H9 (cell line): Measurements from ENCODE around the gene HOXA4. TPM values are rescaled to one million over a fixed set of nuclear protein-coding genes. Genes with fewer than 3 reads are reported as not detected.

Experiments used
- DNase-seq: peaks from one replicate; pipeline ENCODE4 v3.0.0-alpha.2; 2017
- H2AFZ ChIP-seq: one replicate; pipeline ENCODE4 v1.6.1; 2013; ENCODE audit warnings: mild to moderate bottlenecking, low read length, control low read depth, moderate library complexity
- H2AK5ac ChIP-seq: 2 replicates; pipeline ENCODE4 v1.6.1; 2013; ENCODE audit warnings: low read length, control low read depth, mixed read lengths; ENCODE audit not compliant: insufficient read length
- H2BK120ac ChIP-seq: one replicate; pipeline ENCODE4 v1.6.1; 2013; ENCODE audit warnings: low read depth, mild to moderate bottlenecking, low read length, control low read depth, inconsistent platforms; ENCODE audit not compliant: poor library complexity, severe bottlenecking
- H2BK12ac ChIP-seq: 2 replicates; pipeline ENCODE4 v1.6.1; 2013; ENCODE audit warnings: low read length, control low read depth, mixed read lengths, low read depth; ENCODE audit not compliant: insufficient read length
- H2BK15ac ChIP-seq: 2 replicates; pipeline ENCODE4 v1.6.1; 2013; ENCODE audit warnings: low read depth, low read length, control low read depth
- H2BK20ac ChIP-seq: one replicate; pipeline ENCODE4 v1.6.1; 2013; ENCODE audit warnings: low read depth, mild to moderate bottlenecking, low read length, control low read depth, inconsistent platforms; ENCODE audit not compliant: poor library complexity, severe bottlenecking
- H2BK5ac ChIP-seq: 2 replicates; pipeline ENCODE4 v1.6.1; 2013; ENCODE audit warnings: low read length, control low read depth, mixed read lengths; ENCODE audit not compliant: insufficient read length
- H3K14ac ChIP-seq: 2 replicates; pipeline ENCODE4 v1.6.1; 2013; ENCODE audit warnings: low read length, control low read depth; ENCODE audit not compliant: insufficient read depth
- H3K18ac ChIP-seq: 2 replicates; pipeline ENCODE4 v1.6.1; 2013; ENCODE audit warnings: low read depth, mild to moderate bottlenecking, mixed read lengths, low read length, control low read depth; ENCODE audit not compliant: insufficient read length
- H3K23ac ChIP-seq: 2 replicates; pipeline ENCODE4 v1.6.1; 2013; ENCODE audit warnings: low read length, control low read depth, mixed read lengths, low read depth; ENCODE audit not compliant: insufficient read length
- H3K23me2 ChIP-seq: 2 replicates; pipeline ENCODE4 v1.6.1; 2013; ENCODE audit warnings: low read depth, mild to moderate bottlenecking, mixed read lengths, low read length, control low read depth; ENCODE audit not compliant: insufficient read length, poor library complexity, severe bottlenecking
- H3K27ac ChIP-seq: 2 replicates; pipeline ENCODE4 v1.5.1; 2013; ENCODE audit warnings: low read length, control low read depth, mixed read lengths, low read depth; ENCODE audit not compliant: insufficient read length
- H3K27me3 ChIP-seq: 2 replicates; pipeline ENCODE4 v1.6.1; 2013; ENCODE audit warnings: low read length, control low read depth, inconsistent platforms; ENCODE audit not compliant: insufficient read depth
- H3K4ac ChIP-seq: 2 replicates; pipeline ENCODE4 v1.6.1; 2013; ENCODE audit warnings: low read depth, mild to moderate bottlenecking, control low read depth, inconsistent platforms, low read length, moderate library complexity
- H3K4me1 ChIP-seq: 2 replicates; pipeline ENCODE4 v1.6.1; 2013; ENCODE audit warnings: low read length, control low read depth, inconsistent platforms; ENCODE audit not compliant: insufficient read depth
- H3K4me2 ChIP-seq: 2 replicates; pipeline ENCODE4 v1.6.1; 2013; ENCODE audit warnings: low read length, control low read depth, mixed read lengths; ENCODE audit not compliant: insufficient read length, insufficient read depth
- H3K56ac ChIP-seq: 2 replicates; pipeline ENCODE4 v1.6.1; 2013; ENCODE audit warnings: low read depth, mild to moderate bottlenecking, mixed read lengths, low read length, control low read depth; ENCODE audit not compliant: insufficient read length
- H3K79me1 ChIP-seq: 2 replicates; pipeline ENCODE4 v1.6.1; 2013; ENCODE audit warnings: low read depth, mild to moderate bottlenecking, moderate library complexity, low read length, control low read depth, inconsistent platforms; ENCODE audit not compliant: insufficient read depth, poor library complexity, severe bottlenecking
- H3K79me2 ChIP-seq: 2 replicates; pipeline ENCODE4 v1.6.1; 2013; ENCODE audit warnings: low read length, control low read depth, inconsistent platforms; ENCODE audit not compliant: insufficient read depth
- H3K9ac ChIP-seq: 2 replicates; pipeline ENCODE4 v1.6.1; 2013; ENCODE audit warnings: low read length, control low read depth, mixed read lengths; ENCODE audit not compliant: insufficient read length; ENCODE audit errors: extremely low read depth
- H3K9me3 ChIP-seq: one replicate; pipeline ENCODE4 v1.6.1; 2013; ENCODE audit warnings: low read depth, low read length, inconsistent platforms; ENCODE audit not compliant: control insufficient read depth
- H3T11ph ChIP-seq: one replicate; pipeline ENCODE4 v1.6.1; 2013; ENCODE audit warnings: mild to moderate bottlenecking, low read length, control low read depth, inconsistent platforms
- H4K20me1 ChIP-seq: one replicate; pipeline ENCODE4 v1.6.1; 2013; ENCODE audit not compliant: control insufficient read depth, insufficient read length, insufficient read depth
- H4K5ac ChIP-seq: 2 replicates; pipeline ENCODE4 v1.6.1; 2013; ENCODE audit warnings: low read depth, mild to moderate bottlenecking, mixed read lengths, low read length, control low read depth; ENCODE audit not compliant: insufficient read length
- H4K8ac ChIP-seq: replicated peaks from 2 replicates; pipeline ENCODE4 v1.6.1; 2013; ENCODE audit warnings: low read length, control low read depth, mixed read lengths, low read depth; ENCODE audit not compliant: insufficient read length
- H4K91ac ChIP-seq: 2 replicates; pipeline ENCODE4 v1.6.1; 2013; ENCODE audit warnings: low read depth, mild to moderate bottlenecking, moderate library complexity, mixed read lengths, low read length, control low read depth; ENCODE audit not compliant: insufficient read length
- H3K27ac Mint-ChIP-seq, 3 experiments: 2 replicates in 2 of 3; 3 replicates in 1 of 3; pipeline ENCODE4 v1.8.0; 2020 to 2021; ENCODE audit warnings: mixed read lengths in 3 of 3, mild to moderate bottlenecking in 1 of 3, moderate library complexity in 1 of 3
- H3K27me3 Mint-ChIP-seq: 2 replicates; pipeline ENCODE4 v1.8.0; 2021; ENCODE audit warnings: low read depth, mild to moderate bottlenecking, moderate library complexity, mixed read lengths
- H3K36me3 Mint-ChIP-seq, 3 experiments: 2 replicates in 2 of 3; 3 replicates in 1 of 3; pipeline ENCODE4 v1.8.0; 2020 to 2021; ENCODE audit warnings: low read depth in 3 of 3, mixed read lengths in 3 of 3; ENCODE audit not compliant: insufficient read depth in 1 of 3
- H3K4me1 Mint-ChIP-seq, 2 experiments: 2 replicates each; pipeline ENCODE4 v1.8.0; 2020; ENCODE audit warnings: mixed read lengths in 2 of 2
- H3K4me3 Mint-ChIP-seq, 2 experiments: 2 replicates in 1 of 2; 3 replicates in 1 of 2; pipeline ENCODE4 v1.8.0; 2020 to 2021; ENCODE audit warnings: mild to moderate bottlenecking in 2 of 2, mixed read lengths in 2 of 2, moderate library complexity in 1 of 2
- H3K9me3 Mint-ChIP-seq, 2 experiments: 2 replicates in 1 of 2; 3 replicates in 1 of 2; pipeline ENCODE4 v1.8.0; 2020; ENCODE audit warnings: mild to moderate bottlenecking in 2 of 2, mixed read lengths in 2 of 2, moderate library complexity in 1 of 2
- WGBS: extraction: QIAGEN DNeasy Blood & Tissue Kit; methylation state at CpG from one replicate; pipeline ENCODE4 v1.1.7; 2013; ENCODE audit warnings: missing lambda C conversion rate, low lambda C conversion rate, mixed read lengths; ENCODE audit not compliant: insufficient read length; ENCODE audit errors: extremely low coverage; 5-methylcytosine and 5-hydroxymethylcytosine counted together
- total RNA-seq: library from RNA; stranded (reverse); gene quantifications from 2 replicates; pipeline ENCODE4 v1.2.1, GENCODE V29; 2021
- TF ChIP-seq, protein P1 (sequence below): fragments of 200-600 bp; sonication (generic); conservative IDR thresholded peaks from 3 replicates; pipeline ENCODE4 v1.8.0; 2021; ENCODE audit warnings: antibody characterized with exemption, mild to moderate bottlenecking

HOXA4 gene
- total RNA-seq, 1 experiment from 2014 or later: not detected

GRCh38 chr7:27137640-27138315 lies 7.2 kb upstream of the HOXA4 start:
- H3K9me3 ChIP-seq: no peaks in the 10 kb centered on the region
- no peaks in the 10 kb centered on the region for H3K4me1 ChIP-seq
- Mint-ChIP-seq H3K27me3 (peaks cover 100% of the 10 kb centered on the region), H3K36me3 (no peaks in the 10 kb centered on the region; a peak in 1 of 7 replicates), H3K4me3 (no peak overlapping the region), H3K9me3 (peaks cover 0 to 21% of the 10 kb centered on the region in 2 experiments; a peak in 4 of 5 replicates), H3K27ac (no peak overlapping the region), H3K4me1 (peaks cover 6 to 7% of the 10 kb centered on the region in 2 experiments)
- H2BK20ac ChIP-seq: no peak overlapping the region
- H4K20me1 ChIP-seq: peaks cover 3% of the 10 kb centered on the region
- H4K5ac ChIP-seq: no peak overlapping the region
- no peak overlapping the region for H3K9ac ChIP-seq
- no peak overlapping the region for H2BK15ac ChIP-seq
- no peak overlapping the region for H3K14ac ChIP-seq
- H3K18ac ChIP-seq: no peak overlapping the region
- no peak overlapping the region for H2BK12ac ChIP-seq
- peaks cover 100% of the 10 kb centered on the region for H3K27me3 ChIP-seq
- H2AFZ ChIP-seq: no peak overlapping the region
- H3K79me2 ChIP-seq: no peaks in the 10 kb centered on the region
- no peak for DNase-seq
- no peak overlapping the region for H3K56ac ChIP-seq
- H4K8ac ChIP-seq: no peak overlapping the region
- TF ChIP-seq, protein P1, sequence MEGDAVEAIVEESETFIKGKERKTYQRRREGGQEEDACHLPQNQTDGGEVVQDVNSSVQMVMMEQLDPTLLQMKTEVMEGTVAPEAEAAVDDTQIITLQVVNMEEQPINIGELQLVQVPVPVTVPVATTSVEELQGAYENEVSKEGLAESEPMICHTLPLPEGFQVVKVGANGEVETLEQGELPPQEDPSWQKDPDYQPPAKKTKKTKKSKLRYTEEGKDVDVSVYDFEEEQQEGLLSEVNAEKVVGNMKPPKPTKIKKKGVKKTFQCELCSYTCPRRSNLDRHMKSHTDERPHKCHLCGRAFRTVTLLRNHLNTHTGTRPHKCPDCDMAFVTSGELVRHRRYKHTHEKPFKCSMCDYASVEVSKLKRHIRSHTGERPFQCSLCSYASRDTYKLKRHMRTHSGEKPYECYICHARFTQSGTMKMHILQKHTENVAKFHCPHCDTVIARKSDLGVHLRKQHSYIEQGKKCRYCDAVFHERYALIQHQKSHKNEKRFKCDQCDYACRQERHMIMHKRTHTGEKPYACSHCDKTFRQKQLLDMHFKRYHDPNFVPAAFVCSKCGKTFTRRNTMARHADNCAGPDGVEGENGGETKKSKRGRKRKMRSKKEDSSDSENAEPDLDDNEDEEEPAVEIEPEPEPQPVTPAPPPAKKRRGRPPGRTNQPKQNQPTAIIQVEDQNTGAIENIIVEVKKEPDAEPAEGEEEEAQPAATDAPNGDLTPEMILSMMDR: no peak
- no peak overlapping the region for H3K4ac ChIP-seq
- no peaks in the 10 kb centered on the region for H3K79me1 ChIP-seq
- H3K27ac ChIP-seq: no peak overlapping the region
- peaks cover 1% of the 10 kb centered on the region for H3K23me2 ChIP-seq
- H4K91ac ChIP-seq: no peak overlapping the region
- no peak overlapping the region for H2AK5ac ChIP-seq
- H3K23ac ChIP-seq: no peak overlapping the region
- no peak overlapping the region for H2BK5ac ChIP-seq
- no CpG with 5 or more reads among the region's 2 CpGs for WGBS
- no peak overlapping the region for H3K4me2 ChIP-seq
- H2BK120ac ChIP-seq: no peak overlapping the region
- H3T11ph ChIP-seq: no peak overlapping the region
